OCI-LY7 (cell line): ENCODE data around the gene VASH1.

Experiments used
- EZH2phosphoT487 ChIP-seq: fragments of 200-600 bp; sonication (generic); IDR thresholded peaks from 2 replicates; pipeline ENCODE4 v1.6.1; 2018; ENCODE audit warnings: low read depth, borderline replicate concordance, mild to moderate bottlenecking, mixed run types, antibody characterized with exemption, low read length, moderate library complexity, mixed read lengths
- TF ChIP-seq, protein P1 (sequence below): fragments of 200-600 bp; sonication (generic); conservative IDR thresholded peaks from 2 replicates; pipeline ENCODE4 v1.5.1; 2014; ENCODE audit warnings: mild to moderate bottlenecking, antibody characterized with exemption, low read length, moderate library complexity, mixed read lengths

GRCh38 chr14:76773188-76773885 is 12.1 kb downstream of the VASH1 start:
- TF ChIP-seq, protein P1, sequence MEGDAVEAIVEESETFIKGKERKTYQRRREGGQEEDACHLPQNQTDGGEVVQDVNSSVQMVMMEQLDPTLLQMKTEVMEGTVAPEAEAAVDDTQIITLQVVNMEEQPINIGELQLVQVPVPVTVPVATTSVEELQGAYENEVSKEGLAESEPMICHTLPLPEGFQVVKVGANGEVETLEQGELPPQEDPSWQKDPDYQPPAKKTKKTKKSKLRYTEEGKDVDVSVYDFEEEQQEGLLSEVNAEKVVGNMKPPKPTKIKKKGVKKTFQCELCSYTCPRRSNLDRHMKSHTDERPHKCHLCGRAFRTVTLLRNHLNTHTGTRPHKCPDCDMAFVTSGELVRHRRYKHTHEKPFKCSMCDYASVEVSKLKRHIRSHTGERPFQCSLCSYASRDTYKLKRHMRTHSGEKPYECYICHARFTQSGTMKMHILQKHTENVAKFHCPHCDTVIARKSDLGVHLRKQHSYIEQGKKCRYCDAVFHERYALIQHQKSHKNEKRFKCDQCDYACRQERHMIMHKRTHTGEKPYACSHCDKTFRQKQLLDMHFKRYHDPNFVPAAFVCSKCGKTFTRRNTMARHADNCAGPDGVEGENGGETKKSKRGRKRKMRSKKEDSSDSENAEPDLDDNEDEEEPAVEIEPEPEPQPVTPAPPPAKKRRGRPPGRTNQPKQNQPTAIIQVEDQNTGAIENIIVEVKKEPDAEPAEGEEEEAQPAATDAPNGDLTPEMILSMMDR, result no peak
- no peak for TF ChIP-seq EZH2phosphoT487
